Body of pancreas (tissue), 4 donors: ENCODE measurements around the gene CACNA2D3.

ENCODE experiments used
- CTCF ChIP-seq, 7 experiments: fragments of 450-650 bp in 4 of 7; fragments of 200-600 bp in 3 of 7; sonication (generic) in 3 of 7; IDR thresholded peaks; one replicate each; pipeline ENCODE4 v1.5.1; 2016 to 2019; ENCODE audit warnings: antibody characterized with exemption in 7 of 7
- POLR2A ChIP-seq, 3 donors: fragments of 450-650 bp; IDR thresholded peaks; one replicate each; pipeline ENCODE4 v1.6.1; 2016; ENCODE audit warnings: antibody characterized with exemption in 3 of 3, mild to moderate bottlenecking in 2 of 3

DNA sequence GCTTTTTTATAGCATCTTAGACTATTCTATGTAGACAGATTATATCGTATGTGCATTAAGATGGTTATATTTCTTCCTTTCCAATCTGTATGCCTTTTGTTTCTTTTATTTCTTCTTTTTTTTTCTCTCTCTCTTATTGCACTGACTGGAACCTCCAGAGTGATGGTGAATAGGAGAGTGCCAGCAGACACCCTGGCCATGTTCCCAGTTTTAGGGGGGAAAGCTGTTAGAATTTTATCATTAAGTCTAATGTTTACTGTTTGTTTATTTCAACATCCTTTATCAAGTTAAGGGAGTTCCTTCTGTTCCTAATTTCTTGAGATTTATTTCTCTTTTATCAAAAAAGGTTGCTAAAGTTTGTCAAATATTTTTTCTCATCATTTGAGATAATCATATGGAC is 922.1 kb downstream of the CACNA2D3 start:
- TF ChIP-seq CTCF (IDR thresholded peaks at IDR 0.05) (no peak), POLR2A (IDR thresholded peaks at IDR 0.05) (no peak)
